ENCODE measurements around the gene PRKACB.
"Not testable (repeated sequence)": the region's sequence is repeated elsewhere in the genome, so short reads cannot be mapped to it uniquely, and the experiment has no call there.

The PRKACB gene

DNA sequence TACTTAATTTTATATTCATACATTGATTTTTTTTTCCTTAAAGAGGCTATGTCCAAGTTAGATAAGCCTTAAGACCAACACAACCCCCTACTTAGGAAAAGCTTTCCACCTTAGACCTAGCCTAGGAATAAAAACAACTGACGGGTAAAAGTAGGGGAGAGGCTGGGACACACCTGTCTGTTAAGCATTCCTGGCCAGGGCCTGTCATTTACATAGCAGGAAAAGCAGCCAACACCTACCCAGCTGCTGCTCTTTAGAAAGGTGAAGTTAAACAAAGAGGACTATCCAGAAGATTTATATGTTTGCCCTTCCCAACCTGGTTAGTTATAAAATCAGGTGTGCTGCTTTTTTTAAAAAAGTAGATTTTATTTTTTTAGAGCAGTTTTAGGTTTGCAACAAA, 128.3 kb downstream of the PRKACB start:
- DNase-seq: no peak

DNA sequence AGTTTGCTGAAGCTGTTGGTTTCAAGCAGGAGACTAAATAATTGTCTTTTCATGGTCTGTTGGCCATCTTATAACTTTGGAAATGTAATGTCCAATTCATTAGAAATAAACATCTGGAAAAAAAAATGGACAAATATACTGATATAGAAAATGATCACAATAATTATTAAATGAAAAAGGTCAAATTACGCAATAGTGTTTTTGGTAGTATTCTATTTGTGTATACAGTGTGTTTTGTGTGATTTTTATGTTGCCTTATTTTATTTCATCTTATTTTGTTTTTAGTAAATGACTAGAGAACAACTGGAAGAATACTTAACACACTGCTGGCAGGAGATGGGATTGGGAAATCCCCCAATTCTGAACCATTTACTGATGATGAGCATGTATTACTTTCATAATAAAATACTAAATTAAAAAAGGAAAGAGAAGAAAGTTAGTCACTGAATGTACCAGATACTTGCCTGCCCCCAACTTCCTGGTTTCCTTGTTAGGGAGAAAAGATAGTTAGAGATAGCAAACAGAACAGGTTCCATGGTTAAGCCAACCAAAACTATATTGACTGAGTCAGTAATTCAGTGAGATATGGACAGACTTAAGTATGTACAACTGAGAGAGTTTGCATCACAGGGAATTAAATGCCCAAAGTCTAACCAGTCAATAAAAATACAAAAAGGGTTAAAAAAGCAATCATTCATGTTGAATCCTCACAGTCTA, 133.4 kb downstream of the PRKACB start:
- DNase-seq: peak in 1 of 3 donors; percentile 23

DNA sequence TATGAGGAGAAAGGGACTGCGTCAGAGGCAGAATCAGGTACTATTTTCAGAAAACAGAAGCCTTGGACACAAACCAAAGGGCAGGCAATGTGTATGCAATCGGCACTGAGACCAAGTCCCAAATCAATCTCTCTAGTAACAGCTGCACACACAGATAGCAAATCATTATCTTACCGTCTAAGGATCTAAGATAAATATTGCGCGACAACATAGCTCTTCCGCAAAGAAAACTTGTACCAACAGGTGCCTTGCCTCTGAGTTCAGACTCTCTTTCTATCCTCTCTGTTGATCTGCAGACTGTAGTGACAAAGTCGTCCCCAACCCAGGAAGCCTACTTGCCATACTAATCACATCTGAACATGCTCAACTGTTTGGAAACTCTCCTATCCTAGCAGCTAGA, 134.8 kb downstream of the PRKACB start:
- DNase-seq: no peak

- no peak for DNase-seq
These were observed 136.8 kb downstream of the PRKACB start for GRCh38 chr1:84280912-84281311.

- no peak for DNase-seq
These were observed 138.8 kb downstream of the PRKACB start for GRCh38 chr1:84282780-84283333.

DNA sequence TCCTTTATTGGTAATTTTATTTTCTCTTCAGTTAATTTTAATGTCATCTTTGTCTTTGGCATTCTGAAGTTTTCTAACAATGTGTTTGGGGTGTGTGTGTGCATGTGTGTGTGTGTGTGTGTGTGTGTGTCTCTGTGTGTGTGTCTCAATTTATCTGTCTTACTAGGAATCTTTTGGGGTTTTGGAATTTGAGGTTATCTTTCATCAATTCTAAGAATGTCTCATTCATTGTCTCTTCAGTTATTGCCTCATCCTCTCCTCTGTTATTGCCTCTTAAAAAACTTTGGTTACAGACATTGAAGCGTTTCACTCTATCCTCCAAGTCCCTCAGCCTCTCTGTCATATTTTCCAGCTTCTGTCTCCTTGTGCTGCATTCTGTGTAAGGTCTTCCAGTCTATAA, 139.3 kb downstream of the PRKACB start:
- no peak for DNase-seq

DNA sequence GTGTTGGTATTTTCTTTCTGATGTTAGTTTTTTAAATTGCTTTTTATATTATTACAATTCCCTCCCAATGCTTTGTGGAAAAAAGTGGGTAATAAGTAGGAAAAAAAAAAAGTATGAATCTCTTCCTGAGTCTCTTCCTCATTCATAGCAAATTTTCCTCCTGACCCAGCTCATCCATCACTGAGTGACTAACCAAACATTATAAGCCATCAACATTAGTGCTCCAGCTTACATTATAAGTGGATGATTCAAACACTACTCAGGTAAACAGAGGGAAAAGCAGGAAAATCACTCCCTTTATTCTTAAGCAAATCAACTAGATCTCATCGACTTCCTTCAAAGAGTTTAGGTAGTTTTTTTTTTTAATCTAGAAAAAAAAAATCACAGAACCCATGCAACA, 142.0 kb downstream of the PRKACB start:
- DNase-seq: no peak

DNA sequence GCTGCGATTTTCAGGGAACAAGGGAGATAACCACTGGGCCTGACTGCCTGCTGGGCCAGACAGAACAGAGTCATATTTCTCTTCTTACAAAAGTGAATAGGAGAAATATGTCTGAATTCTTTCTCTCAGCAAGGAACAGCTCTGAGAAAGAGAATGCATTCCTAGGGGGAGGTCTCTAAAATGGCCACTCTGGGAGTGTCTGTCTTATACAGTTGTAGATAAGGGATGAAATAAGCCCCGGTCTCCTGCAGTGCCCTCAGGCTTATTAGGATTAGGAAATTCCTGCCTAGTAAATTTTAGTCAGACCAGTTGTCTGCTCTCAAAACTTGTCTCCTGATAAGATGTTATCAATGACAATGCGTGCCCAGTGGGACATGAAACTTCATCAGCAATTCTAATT, 143.3 kb downstream of the PRKACB start:
- DNase-seq: not testable (repeated sequence)

Measured in suppressor macrophage treated with lipopolysaccharide for 1 hour (primary cell).